M059J (cell line): ENCODE measurements around the gene ADAMTS17. TPM values are rescaled to one million over a fixed set of nuclear protein-coding genes. Genes with fewer than 3 reads are reported as not detected.

Experiments used
- DNase-seq: peaks from one replicate; pipeline ENCODE4 v3.0.0-alpha.2; 2012; ENCODE audit warnings: low read depth
- total RNA-seq: library from RNA; depleted of rRNA; stranded (reverse); fragments of >200 nt; shearing (Covaris generic); gene quantifications from 2 replicates; pipeline ENCODE4 v1.2.3, GENCODE V29; 2014

ADAMTS17 gene
- total RNA-seq, 1 experiment from 2014 or later, result 0.02 TPM

GRCh38 chr15:100276506-100276905 lies 65.3 kb downstream of the ADAMTS17 start:
- DNase-seq, result no peak

GRCh38 chr15:100275641-100276040 lies 66.1 kb downstream of the ADAMTS17 start:
- DNase-seq, result no peak

- DNase-seq, result no peak
Observed at GRCh38 chr15:100269831-100270230, 71.9 kb downstream of the ADAMTS17 start.

GRCh38 chr15:100266166-100266565 lies 75.6 kb downstream of the ADAMTS17 start:
- no peak for DNase-seq

DNA sequence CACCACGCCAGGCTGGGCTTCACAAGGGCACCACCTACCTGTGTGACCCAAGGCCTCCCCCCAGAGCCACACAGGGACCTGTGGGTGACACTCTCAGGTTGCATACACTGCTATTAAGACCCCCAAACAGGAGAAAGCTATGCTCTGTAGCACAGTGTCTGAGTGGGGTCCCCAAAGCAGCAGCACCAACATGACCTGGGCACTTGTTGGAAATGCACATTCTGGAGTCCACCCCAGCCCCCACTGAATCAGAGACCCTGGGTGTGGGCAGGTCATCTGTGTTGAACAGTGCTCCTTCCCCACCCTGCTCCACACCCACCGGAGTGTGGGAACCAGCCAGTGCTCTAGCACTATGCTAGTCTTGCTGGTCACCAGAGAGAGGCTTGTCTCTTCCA lies 76.1 kb downstream of the ADAMTS17 start:
- no peak for DNase-seq

DNA sequence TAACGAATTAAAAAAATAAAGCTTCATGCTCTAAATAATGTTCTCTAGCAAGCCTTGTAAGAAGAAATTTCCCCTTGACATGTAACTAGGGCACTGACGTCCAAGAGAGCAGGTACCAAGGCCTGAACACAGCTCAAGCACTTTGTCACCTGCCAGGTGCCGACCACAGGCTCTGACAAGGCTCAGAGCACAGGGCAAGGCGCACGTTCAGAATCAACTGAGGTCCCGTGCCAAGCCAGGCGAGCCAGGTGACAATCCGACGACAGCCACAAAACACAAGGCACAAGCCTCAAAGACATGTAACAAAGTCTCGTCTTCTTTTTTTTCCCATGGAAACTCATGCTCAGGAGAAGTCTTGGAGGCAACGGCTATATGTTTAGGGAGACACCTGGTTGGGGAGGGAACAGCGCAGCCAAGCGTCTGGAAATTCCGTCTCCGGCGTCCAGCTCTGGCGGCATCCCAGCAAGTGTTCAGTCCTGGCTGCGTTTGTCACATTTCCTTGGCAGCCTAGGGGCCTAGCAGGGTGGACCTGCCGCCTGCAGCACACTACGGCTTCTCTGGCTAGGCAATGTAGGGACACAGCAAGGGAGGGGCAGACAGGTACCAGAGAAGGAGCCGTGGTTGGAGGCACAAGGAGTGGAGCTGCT lies 76.7 kb downstream of the ADAMTS17 start:
- no peak for DNase-seq

- DNase-seq, result no peak
Observed at GRCh38 chr15:100263721-100264455, 77.9 kb downstream of the ADAMTS17 start.

- no peak for DNase-seq
Observed at GRCh38 chr15:100263031-100263430, 78.7 kb downstream of the ADAMTS17 start.

- no peak for DNase-seq
Observed at GRCh38 chr15:100261302-100262240, 80.2 kb downstream of the ADAMTS17 start.

- no peak for DNase-seq
Observed at GRCh38 chr15:100259266-100259665, 82.5 kb downstream of the ADAMTS17 start.

DNA sequence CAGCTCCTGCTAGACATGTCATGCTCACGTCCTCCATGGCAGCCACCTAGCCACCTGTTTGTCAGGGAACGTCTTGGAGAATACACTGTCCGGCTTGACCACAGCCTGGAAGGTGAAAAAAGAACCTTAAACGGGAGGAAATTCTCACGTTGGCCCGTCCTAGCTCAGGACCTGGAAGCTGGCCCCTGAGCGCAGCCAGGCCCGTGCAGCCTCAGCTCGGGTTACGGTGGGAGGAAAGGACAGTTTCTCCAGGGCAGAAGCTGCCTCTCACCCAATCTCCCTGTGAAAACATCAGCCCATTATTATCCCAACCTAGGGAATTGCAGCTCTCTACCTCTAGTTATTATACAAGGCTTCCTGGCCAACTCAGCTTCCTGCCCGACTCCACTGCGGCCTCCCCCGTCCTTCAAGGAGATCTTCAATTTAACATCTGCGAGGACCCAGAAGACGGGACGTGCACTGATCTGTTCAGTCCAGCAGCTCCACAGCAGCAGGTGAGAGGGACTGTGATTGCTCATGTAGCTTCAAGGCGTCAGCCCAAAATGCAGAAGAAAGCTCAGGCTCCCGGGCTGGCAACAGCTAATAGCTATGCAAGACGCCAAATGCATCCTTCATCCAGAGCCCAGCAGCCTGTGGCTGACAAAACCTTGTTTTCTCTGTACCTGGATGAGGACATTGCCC lies 84.7 kb downstream of the ADAMTS17 start:
- DNase-seq, result no peak

GRCh38 chr15:100256101-100256969 lies 85.4 kb downstream of the ADAMTS17 start:
- DNase-seq, result no peak

DNA sequence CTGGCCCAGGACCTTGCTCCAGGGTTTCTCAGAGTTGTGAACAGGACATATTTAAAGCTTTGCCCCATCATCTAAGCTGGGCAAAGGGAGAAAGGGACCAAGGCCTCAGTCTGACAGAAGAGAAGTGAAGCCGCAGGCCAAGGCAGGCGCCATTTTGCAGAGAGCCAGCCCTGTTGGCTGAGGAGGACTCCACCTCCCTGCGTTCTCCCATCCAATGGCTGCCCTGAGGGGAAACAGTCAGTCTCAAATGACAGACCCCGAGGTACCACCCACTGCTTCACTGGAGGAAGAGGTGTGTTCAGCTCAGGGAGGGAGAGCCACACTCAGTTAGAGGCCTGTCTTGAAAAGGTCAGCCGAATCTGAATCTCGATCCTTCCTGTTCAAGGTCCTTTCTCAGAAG lies 86.1 kb downstream of the ADAMTS17 start:
- peak; percentile 13 for DNase-seq

- no peak for DNase-seq
Observed at GRCh38 chr15:100254691-100255090, 87.1 kb downstream of the ADAMTS17 start.

DNA sequence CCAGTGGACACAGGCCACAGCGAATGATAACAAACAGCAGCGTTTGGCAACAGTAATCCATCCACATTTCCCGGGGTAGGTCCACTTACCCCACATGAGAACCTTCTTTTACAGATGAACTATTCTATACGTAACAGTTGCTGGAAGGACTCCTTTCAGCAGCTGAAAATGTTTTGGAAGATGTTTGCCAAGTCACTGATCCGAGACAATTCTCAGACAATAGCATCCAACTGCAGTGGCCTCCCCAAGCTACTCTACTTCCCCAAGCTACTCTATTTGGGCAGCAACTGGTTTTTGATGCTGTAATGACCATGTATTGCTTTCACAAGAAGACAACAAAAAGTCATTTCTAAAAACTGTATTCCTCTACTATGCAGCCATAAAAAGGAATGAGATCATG lies 87.5 kb downstream of the ADAMTS17 start:
- no peak for DNase-seq

GRCh38 chr15:100253640-100254039 lies 88.1 kb downstream of the ADAMTS17 start:
- DNase-seq, result no peak

DNA sequence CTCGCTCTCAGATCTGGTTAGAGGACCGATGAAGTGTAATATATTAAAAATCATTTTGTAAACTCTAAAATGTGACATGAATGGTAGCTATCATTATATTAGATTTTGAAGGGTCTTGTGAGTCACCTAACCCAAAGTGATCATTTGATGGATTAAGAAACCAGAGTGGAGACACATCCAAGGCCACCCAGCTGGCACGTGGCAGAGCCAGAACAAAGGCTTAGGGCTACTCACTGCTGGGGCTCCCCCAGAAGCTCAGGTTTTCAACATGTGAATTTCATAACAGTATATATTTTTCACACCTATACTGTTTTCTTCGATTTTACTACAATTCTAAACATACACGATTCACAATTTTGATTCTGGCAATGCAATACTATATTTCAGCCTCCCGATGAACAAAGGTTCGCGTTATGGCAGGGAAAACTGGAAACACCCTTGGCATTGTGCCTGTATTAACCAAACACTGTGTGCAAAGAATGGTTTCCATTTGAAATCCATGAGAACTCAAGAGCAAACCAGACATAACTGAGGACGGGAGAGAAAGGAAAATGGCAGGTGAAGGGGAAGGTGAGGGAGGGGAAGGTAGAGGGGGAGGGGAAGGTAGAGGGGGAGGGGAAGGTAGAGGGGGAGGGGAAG lies 88.9 kb downstream of the ADAMTS17 start:
- no peak for DNase-seq

DNA sequence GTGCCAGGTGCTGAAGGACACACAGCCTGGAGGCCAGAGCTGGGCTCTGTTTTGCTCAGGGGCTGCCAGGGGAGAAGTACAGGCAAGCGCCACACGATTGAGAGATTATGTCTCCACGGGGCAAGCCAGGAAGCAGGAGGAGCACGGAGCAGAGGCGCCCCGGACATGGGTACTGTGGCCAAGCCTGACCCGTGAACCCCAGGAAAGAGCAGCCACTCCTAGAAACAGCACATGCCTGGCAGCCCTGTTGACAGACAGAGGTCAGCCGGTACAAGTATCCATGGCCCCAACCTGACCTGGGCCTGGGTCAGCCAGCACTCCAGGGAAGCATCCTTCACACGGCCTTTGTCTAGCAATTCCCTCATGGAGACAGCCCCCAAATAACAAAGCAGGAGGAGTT lies 89.4 kb downstream of the ADAMTS17 start:
- no peak for DNase-seq

- DNase-seq, result no peak
Observed at GRCh38 chr15:100250176-100250800, 91.5 kb downstream of the ADAMTS17 start.
